AG04450 (cell line): ENCODE results near the gene CD44. TPM values are rescaled to one million over a fixed set of nuclear protein-coding genes. Genes with fewer than 3 reads are reported as not detected.

Source experiments
- CTCF ChIA-PET: fragments of 300-600, 350-600 bp; formaldehyde crosslinking; extraction: SDS; loops from one replicate; lab custom pipeline; 2022; ENCODE audit warnings: antibody characterized with exemption, inconsistent platforms; lab: Charles Lee
- POLR2A ChIA-PET: fragments of 350-600 bp; formaldehyde crosslinking; extraction: SDS; loops from one replicate; lab custom pipeline; 2021; ENCODE audit warnings: antibody characterized with exemption, inconsistent platforms; lab: Yijun Ruan, JAX
- DNase-seq: peaks from one replicate; pipeline ENCODE4 v3.0.0-alpha.2; 2011; ENCODE audit warnings: low read depth, low spot score
- H3K27ac ChIP-seq: one replicate; pipeline ENCODE4 v1.5.1; 2012; ENCODE audit warnings: low read depth, low read length, control low read depth
- H3K27me3 ChIP-seq: one replicate; pipeline ENCODE4 v1.6.0; 2012; ENCODE audit warnings: low read length; ENCODE audit not compliant: control insufficient read depth, insufficient read depth
- H3K4me3 ChIP-seq: 2 replicates; pipeline ENCODE4 v1.5.1; 2011; ENCODE audit warnings: mild to moderate bottlenecking, low read depth, low read length, control low read depth
- H3K9me3 ChIP-seq: 2 replicates; pipeline ENCODE4 v1.5.1; 2012; ENCODE audit warnings: low read length; ENCODE audit not compliant: control insufficient read depth, insufficient read depth
- CTCF ChIP-seq: IDR thresholded peaks from 2 replicates; pipeline ENCODE4 v1.5.1; 2011; ENCODE audit warnings: low read depth, low read length, control low read depth, inconsistent platforms
- polyA plus RNA-seq: library from polyadenylated mRNA; depleted of rRNA; stranded (reverse); fragments of >200 nt; gene quantifications from 2 replicates; pipeline ENCODE4 v1.2.3, GENCODE V29; 2011

Gene CD44
- polyA plus RNA-seq, 1 experiment, result 1,817 TPM

- H3K4me3 ChIP-seq, result no peak overlapping the region
- DNase-seq, result no peak
- POLR2A ChIA-PET, result interaction anchor here (3.5 kb wide), 1 partner anchor 9 kb away, joined by 13 read pairs; the partner anchor contains the start of gene CD44
- no peaks in the 10 kb centered on the region for H3K9me3 ChIP-seq
- no peak overlapping the region for H3K27ac ChIP-seq
- no peak for TF ChIP-seq CTCF
- H3K27me3 ChIP-seq, result no peaks in the 10 kb centered on the region
- CTCF ChIA-PET, result no interaction called here
These were observed 9.3 kb downstream of the CD44 start for GRCh38 chr11:35148163-35148837.

- no peaks in the 10 kb centered on the region for H3K9me3 ChIP-seq
- POLR2A ChIA-PET, result interaction anchor here (0.7 to 3.5 kb wide), 4 partner anchors 8 to 173 kb away, joined by 3 to 13 read pairs (median 4); partner anchors contain the start of gene CD44
- CTCF ChIA-PET, result interaction anchor here (0.8 kb wide), 1 partner anchor 148 kb away, joined by 3 read pairs; no protein-coding TSS in a partner anchor
- peak overlapping the region; percentile 32 for H3K27ac ChIP-seq
- H3K4me3 ChIP-seq, result no peak overlapping the region
- DNase-seq, result no peak
- H3K27me3 ChIP-seq, result no peaks in the 10 kb centered on the region
- no peak for TF ChIP-seq CTCF
These were observed 11.5 kb downstream of the CD44 start for GRCh38 chr11:35150454-35150853.

- H3K4me3 ChIP-seq, result no peak overlapping the region
- DNase-seq, result no peak
- TF ChIP-seq CTCF, result no peak
- no peak overlapping the region for H3K27ac ChIP-seq
- no peaks in the 10 kb centered on the region for H3K27me3 ChIP-seq
- ChIA-PET POLR2A (interaction anchor here (1.0 to 3.5 kb wide), 3 partner anchors 12 to 239 kb away, joined by 3 to 13 read pairs (median 3); partner anchors contain the start of gene CD44), CTCF (no interaction called here)
- no peaks in the 10 kb centered on the region for H3K9me3 ChIP-seq
These were observed 12.3 kb downstream of the CD44 start for GRCh38 chr11:35151241-35151640.

GRCh38 chr11:35151683-35152280 lies 12.8 kb downstream of the CD44 start:
- no peak for DNase-seq
- ChIA-PET CTCF (no interaction called here), POLR2A (interaction anchor here (1.0 to 1.4 kb wide), 2 partner anchors 13 to 239 kb away, joined by 3 read pairs; no protein-coding TSS in a partner anchor)
- TF ChIP-seq CTCF, result no peak
- H3K27me3 ChIP-seq, result no peaks in the 10 kb centered on the region
- H3K27ac ChIP-seq, result peak overlapping the region; percentile 4
- H3K9me3 ChIP-seq, result no peaks in the 10 kb centered on the region
- no peak overlapping the region for H3K4me3 ChIP-seq

GRCh38 chr11:35152575-35152974 lies 13.6 kb downstream of the CD44 start:
- no peaks in the 10 kb centered on the region for H3K27me3 ChIP-seq
- H3K27ac ChIP-seq, result no peak overlapping the region
- H3K9me3 ChIP-seq, result no peaks in the 10 kb centered on the region
- no peak overlapping the region for H3K4me3 ChIP-seq
- no peak for TF ChIP-seq CTCF
- CTCF ChIA-PET, result no interaction called here
- POLR2A ChIA-PET, result interaction anchor here (0.6 to 1.4 kb wide), 2 partner anchors 14 to 145 kb away, joined by 3 to 5 read pairs; no protein-coding TSS in a partner anchor
- DNase-seq, result no peak
